Spleen (tissue), 11 donors: ENCODE results near the gene SDC1. TPM values are rescaled to one million over a fixed set of nuclear protein-coding genes. Genes with fewer than 3 reads are reported as not detected.

Source experiments
- DNase-seq: peaks from one replicate; pipeline ENCODE4 v3.0.0-alpha.2; 2020
- H3K27ac ChIP-seq, 8 donors: fragments of 200-600 bp; sonication (generic) in 7 of 8; 1 replicate in 4 of 8; 2 replicates in 4 of 8; pipeline versions ENCODE4 v1.5.0 to v1.8.0; 2016 to 2021; ENCODE audit warnings: inconsistent platforms in 4 of 8, mild to moderate bottlenecking in 4 of 8, moderate library complexity in 1 of 8
- H3K27me3 ChIP-seq, 7 donors: fragments of 200-600 bp; sonication (generic) in 6 of 7; replicated peaks in 1 of 7; 1 replicate in 4 of 7; 2 replicates in 3 of 7; pipeline versions ENCODE4 v1.5.0 to v1.8.0; 2016 to 2021; ENCODE audit warnings: inconsistent platforms in 3 of 7, mild to moderate bottlenecking in 1 of 7
- H3K36me3 ChIP-seq, 6 donors: fragments of 200-600 bp; sonication (generic) in 5 of 6; 1 replicate in 4 of 6; 2 replicates in 2 of 6; pipeline versions ENCODE4 v1.5.0 to v1.8.0; 2016 to 2021; ENCODE audit warnings: inconsistent platforms in 2 of 6
- H3K4me1 ChIP-seq, 6 donors: fragments of 200-600 bp; sonication (generic) in 5 of 6; 1 replicate in 3 of 6; 2 replicates in 3 of 6; pipeline versions ENCODE4 v1.5.0 to v1.8.0; 2016 to 2021; ENCODE audit warnings: inconsistent platforms in 3 of 6
- H3K4me3 ChIP-seq, 8 donors: fragments of 200-600 bp; sonication (generic) in 7 of 8; 1 replicate in 4 of 8; 2 replicates in 4 of 8; pipeline versions ENCODE4 v1.5.0 to v1.8.0; 2016 to 2021; ENCODE audit warnings: inconsistent platforms in 4 of 8, mild to moderate bottlenecking in 4 of 8, moderate library complexity in 2 of 8
- H3K9me3 ChIP-seq, 8 donors: fragments of 200-600 bp; sonication (generic) in 7 of 8; 1 replicate in 4 of 8; 2 replicates in 4 of 8; pipeline versions ENCODE4 v1.5.0 to v1.8.0; 2016 to 2021; ENCODE audit warnings: inconsistent platforms in 4 of 8
- CTCF ChIP-seq, 11 experiments: fragments of 200-600 bp in 7 of 11; fragments of 450-650 bp in 4 of 11; sonication (generic) in 4 of 11; IDR thresholded peaks in 8 of 11; conservative IDR thresholded peaks in 3 of 11; 1 replicate in 7 of 11; 2 replicates in 4 of 11; pipeline versions ENCODE4 v1.4.0 to v1.8.0; 2016 to 2021; ENCODE audit warnings: antibody characterized with exemption in 11 of 11, inconsistent platforms in 4 of 11, mild to moderate bottlenecking in 1 of 11
- POLR2A ChIP-seq, 3 donors: fragments of 450-650 bp; IDR thresholded peaks; one replicate each; pipeline ENCODE4 v1.5.1; 2017; ENCODE audit warnings: antibody characterized with exemption in 3 of 3, mild to moderate bottlenecking in 1 of 3
- POLR2AphosphoS5 ChIP-seq, 3 donors: sonication (generic); formaldehyde crosslinking; IDR thresholded peaks; one replicate each; pipeline ENCODE4 v1.5.1; 2017; ENCODE audit warnings: antibody characterized with exemption in 3 of 3
- WGBS, 5 donors: extraction: QIAGEN DNeasy Blood & Tissue Kit in 3 of 5; methylation state at CpG; one replicate each; pipeline versions ENCODE4 v1.1.5 to v1.1.7; 2013 to 2018; 5-methylcytosine and 5-hydroxymethylcytosine counted together
- intact Hi-C: fragments of 100-400 bp; cut with DNase I; formaldehyde crosslinking; loops from one replicate; pipeline ENCODE4 v1.15.0; 2023; ENCODE audit warnings: low total_unique reads
- polyA plus RNA-seq, 3 donors: library from polyadenylated mRNA; stranded (reverse); fragments of 200-250 nt; gene quantifications; one replicate each; pipeline ENCODE4 v1.2.1, GENCODE V29; 2013
- total RNA-seq, 7 donors: library from RNA; depleted of rRNA in 3 of 7; stranded (reverse); fragments of >200 nt in 3 of 7; fragmentation: NEBNext Ultra II Directional in 4 of 7; extraction: Animal tissue kit (Norgen Biotek cat#: 25700) in 4 of 7; gene quantifications; one replicate each; pipeline versions ENCODE4 v1.1.0 to v1.2.1, GENCODE V29; 2016 to 2021
- donor health status: healthy with polysubstance abuse.
- donor health status: DM: no; HTN: no; CAD: no; lungs with moderate emphysema.
- donor health status: DM: no; HTN: no; CAD: no.
- donor health status: Bipolar disorder and iron deficiency.
- donor health status: healthy.
- donor health status: DM: no; HTN: no; CAD: no.
- donor health status: DM: yes; HTN: yes; CAD: no.

SDC1 gene
- total and polyA plus RNA-seq, 10 donors: 0.54 to 43.8 (median 15.3) TPM

DNA sequence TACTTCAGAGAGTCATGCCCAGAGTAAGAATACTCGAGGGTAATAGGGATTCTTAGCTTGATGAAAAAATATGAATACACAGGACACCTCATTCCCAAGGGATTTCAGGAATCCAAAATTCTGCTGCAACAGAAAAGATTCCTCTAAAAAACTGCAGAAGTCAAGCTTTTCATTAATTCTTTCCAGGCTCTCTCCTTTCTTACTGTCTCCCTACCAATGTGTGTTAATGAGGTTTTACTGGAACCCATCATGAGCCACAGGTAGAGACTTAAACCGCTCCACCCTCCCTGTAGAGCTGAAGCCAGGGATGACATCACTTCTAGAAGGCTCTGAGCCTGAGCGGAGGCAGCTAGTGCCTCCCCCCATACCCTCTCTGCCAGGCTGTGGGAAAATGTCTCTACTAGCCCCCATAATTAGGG is 3.4 kb downstream of the SDC1 start:
- TF ChIP-seq POLR2AphosphoS5 (IDR thresholded peaks at IDR 0.05) (no peak), POLR2A (IDR thresholded peaks at IDR 0.05) (no peak), CTCF (IDR thresholded peaks at IDR 0.05 in 8 of 11, conservative IDR thresholded peaks at IDR 0.05 in 3 of 11) (no peak)
- intact Hi-C loops: no loop called here
- no peak for DNase-seq

DNA sequence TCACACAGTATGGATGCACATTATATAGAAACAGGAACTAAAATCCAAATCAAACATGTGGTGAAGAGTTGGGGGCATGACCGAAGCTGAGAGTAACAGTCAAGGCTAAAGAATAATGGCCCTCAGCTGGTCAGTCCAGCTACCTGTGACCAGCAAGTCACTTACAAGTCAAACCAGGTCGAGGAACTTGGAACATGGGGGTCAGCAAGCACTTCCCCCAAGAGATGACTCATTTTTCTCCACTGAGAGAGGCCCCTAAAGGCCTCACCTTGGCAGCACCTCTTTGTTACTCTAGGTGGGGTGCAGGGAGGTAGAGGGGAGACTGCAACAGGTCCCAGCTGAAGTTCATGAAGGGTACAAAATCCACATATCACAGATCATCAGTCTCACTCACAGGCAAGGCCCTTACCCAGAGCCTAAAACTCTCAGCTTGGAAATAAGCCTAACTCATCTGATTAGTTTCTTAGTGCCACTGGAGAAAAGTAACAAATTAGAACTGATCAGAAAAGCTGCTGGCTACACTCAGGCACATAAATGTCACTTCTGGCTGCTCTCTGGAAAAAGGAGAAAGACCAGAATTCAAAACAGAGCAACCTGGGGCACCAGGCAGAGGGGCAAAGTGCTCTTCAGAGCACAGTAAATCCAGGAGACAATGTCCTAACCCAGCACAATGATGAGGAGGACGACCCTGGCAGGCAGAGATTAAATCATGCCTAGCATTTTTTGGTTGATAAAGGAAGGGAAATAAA is 4.0 kb downstream of the SDC1 start:
- Histone ChIP-seq H3K36me3 (no peaks in the 10 kb centered on the region), H3K27me3 (peaks cover 0 to 52% (median 34%) of the 10 kb centered on the region in 7 donors), H3K27ac (no peak overlapping the region), H3K9me3 (no peaks in the 10 kb centered on the region), H3K4me3 (no peak overlapping the region), H3K4me1 (peaks cover 4 to 34% (median 29%) of the 10 kb centered on the region in 6 donors)
- no peak for DNase-seq
- intact Hi-C loops: no loop called here
- WGBS, 5 donors: 60 to 81% (median 70%) methylated on average over 3 of the region's 3 CpGs
- TF ChIP-seq POLR2A (IDR thresholded peaks at IDR 0.05) (no peak), CTCF (IDR thresholded peaks at IDR 0.05 in 8 of 11, conservative IDR thresholded peaks at IDR 0.05 in 3 of 11) (no peak), POLR2AphosphoS5 (IDR thresholded peaks at IDR 0.05) (no peak)

More for the DNA sequence above, 3.4 kb downstream of the SDC1 start:
- no peak overlapping the region for H3K27ac ChIP-seq
- peaks cover 4 to 36% (median 29%) of the 10 kb centered on the region in 6 donors for H3K4me1 ChIP-seq
- WGBS, 5 donors: 65 to 82% (median 78%) methylated on average over 3 of the region's 3 CpGs
- no peaks in the 10 kb centered on the region for H3K9me3 ChIP-seq
- no peak overlapping the region for H3K4me3 ChIP-seq
- no peaks in the 10 kb centered on the region for H3K36me3 ChIP-seq
- H3K27me3 ChIP-seq: peaks cover 0 to 58% (median 39%) of the 10 kb centered on the region in 7 donors

DNA sequence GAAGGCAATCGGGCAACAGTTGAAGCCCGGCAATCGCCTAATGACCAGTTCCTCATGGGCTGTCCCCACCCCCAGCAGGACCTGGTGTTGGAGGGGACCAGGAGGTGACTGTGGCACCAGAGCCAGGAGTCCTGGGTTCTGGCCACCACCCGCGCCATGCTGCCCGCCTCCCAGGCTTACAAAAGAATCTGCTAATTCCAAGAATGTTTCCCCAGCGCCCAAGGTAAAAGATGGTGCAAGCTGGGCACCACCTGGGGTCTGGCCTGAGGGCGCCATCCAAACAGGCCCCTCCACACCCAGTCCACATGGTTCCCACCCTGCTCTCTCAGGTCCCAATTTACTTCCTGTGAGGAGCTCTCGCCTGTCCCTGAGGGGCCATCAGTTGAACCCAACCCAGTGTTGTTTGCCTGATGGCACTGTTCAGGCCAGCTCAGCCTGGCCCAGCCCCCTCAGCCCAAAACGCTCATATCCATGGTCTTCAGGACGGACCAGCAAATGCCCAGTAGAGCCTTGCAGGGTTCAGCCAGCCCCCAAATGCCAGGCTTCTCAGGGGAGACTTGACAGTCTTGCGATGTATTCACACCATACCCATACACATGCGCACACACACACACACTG is 5.1 kb downstream of the SDC1 start:
- H3K27ac ChIP-seq: no peak overlapping the region
- no peaks in the 10 kb centered on the region for H3K9me3 ChIP-seq
- H3K36me3 ChIP-seq: no peaks in the 10 kb centered on the region
- peaks cover 0 to 41% (median 25%) of the 10 kb centered on the region in 7 donors for H3K27me3 ChIP-seq
- TF ChIP-seq CTCF (IDR thresholded peaks at IDR 0.05 in 8 of 11, conservative IDR thresholded peaks at IDR 0.05 in 3 of 11) (no peak), POLR2AphosphoS5 (IDR thresholded peaks at IDR 0.05) (no peak), POLR2A (IDR thresholded peaks at IDR 0.05) (no peak)
- H3K4me3 ChIP-seq: no peak overlapping the region
- WGBS, 5 donors: 91 to 97% (median 95%) methylated on average over 10 to 13 of the region's 13 CpGs
- intact Hi-C loops: no loop called here
- DNase-seq: peak; percentile 58
- H3K4me1 ChIP-seq: peaks cover 4 to 23% (median 19%) of the 10 kb centered on the region in 6 donors
